ENCODE results near the gene CAPN13.

CAPN13 gene

GRCh38 chr2:30781451-30781850 is 25.8 kb downstream of the CAPN13 start:
- no peak for DNase-seq (ENCODE audit: low read depth)
- TF ChIP-seq CTCF (IDR thresholded peaks at IDR 0.05; ENCODE audit: control insufficient read depth, extremely low read depth, insufficient read depth) = no peak
- H3K4me3 ChIP-seq (ENCODE audit: low read depth, low read length) = no peak overlapping the region

GRCh38 chr2:30780776-30781330 is 26.4 kb downstream of the CAPN13 start:
- TF ChIP-seq CTCF (IDR thresholded peaks at IDR 0.05; ENCODE audit: control insufficient read depth, extremely low read depth, insufficient read depth) = no peak
- H3K4me3 ChIP-seq (ENCODE audit: low read depth, low read length) = no peak overlapping the region
- DNase-seq (ENCODE audit: low read depth) = no peak

GRCh38 chr2:30778611-30779010 is 28.6 kb downstream of the CAPN13 start:
- no peak for TF ChIP-seq CTCF (IDR thresholded peaks at IDR 0.05; ENCODE audit: control insufficient read depth, extremely low read depth, insufficient read depth)
- H3K4me3 ChIP-seq (ENCODE audit: low read depth, low read length) = no peak overlapping the region
- no peak for DNase-seq (ENCODE audit: low read depth)

GRCh38 chr2:30777661-30778505 is 29.4 kb downstream of the CAPN13 start:
- no peak for TF ChIP-seq CTCF (IDR thresholded peaks at IDR 0.05; ENCODE audit: control insufficient read depth, extremely low read depth, insufficient read depth)
- no peak for DNase-seq (ENCODE audit: low read depth)
- H3K4me3 ChIP-seq (ENCODE audit: low read depth, low read length) = no peak overlapping the region

- no peak for DNase-seq (ENCODE audit: low read depth)
- TF ChIP-seq CTCF (IDR thresholded peaks at IDR 0.05; ENCODE audit: control insufficient read depth, extremely low read depth, insufficient read depth) = no peak
- H3K4me3 ChIP-seq (ENCODE audit: low read depth, low read length) = no peak overlapping the region
Measured at GRCh38 chr2:30776831-30777635, 30.2 kb downstream of the CAPN13 start.

- H3K4me3 ChIP-seq (ENCODE audit: low read depth, low read length) = no peak overlapping the region
- no peak for DNase-seq (ENCODE audit: low read depth)
- TF ChIP-seq CTCF (IDR thresholded peaks at IDR 0.05; ENCODE audit: control insufficient read depth, extremely low read depth, insufficient read depth) = no peak
Measured at GRCh38 chr2:30775833-30776232, 31.4 kb downstream of the CAPN13 start.
